GM18519 (cell line): ENCODE results near the gene HCK.

Source experiments
- ATAC-seq: cut with Tn5 transposase; IDR thresholded peaks from one replicate; pipeline ENCODE4 v1.9.1; 2021; ENCODE audit warnings: mild to moderate bottlenecking, moderate library complexity; ENCODE audit not compliant: unreplicated experiment, low FRiP score

Gene HCK

DNA sequence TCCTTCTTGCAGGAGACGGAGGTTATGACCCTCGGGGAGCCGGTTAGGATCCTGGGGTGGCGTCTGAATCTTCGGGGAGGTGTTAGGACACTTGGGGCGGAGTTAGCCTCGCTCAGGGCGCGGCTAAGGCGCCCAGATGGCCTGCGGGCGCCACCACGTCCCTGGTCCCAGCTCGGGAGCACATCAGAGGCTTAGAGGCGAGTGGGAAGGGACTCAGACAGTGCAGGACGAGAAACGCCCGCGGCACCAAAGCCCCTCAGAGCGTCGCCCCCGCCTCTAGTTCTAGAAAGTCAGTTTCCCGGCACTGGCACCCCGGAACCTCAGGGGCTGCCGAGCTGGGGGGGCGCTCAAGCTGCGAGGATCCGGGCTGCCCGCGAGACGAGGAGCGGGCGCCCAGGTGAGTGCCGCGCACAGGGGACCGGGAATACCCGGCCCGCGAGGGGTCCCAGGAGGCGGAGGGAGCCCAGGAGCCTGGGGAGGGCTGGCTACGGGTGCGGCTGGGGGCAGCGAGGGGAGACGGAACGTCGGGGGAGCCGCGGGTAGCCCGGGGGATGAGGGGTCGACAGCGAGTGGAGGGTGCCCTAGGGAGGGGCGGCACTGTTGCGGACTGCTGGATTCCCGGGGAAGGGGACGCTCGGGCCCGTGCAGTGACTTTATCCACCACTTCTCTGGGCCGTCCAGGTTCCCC is at the start of gene HCK:
Gene HCK, plus strand, starts transcription at position 153 of the 688 bp plus-strand sequence.
- no peak for ATAC-seq

DNA sequence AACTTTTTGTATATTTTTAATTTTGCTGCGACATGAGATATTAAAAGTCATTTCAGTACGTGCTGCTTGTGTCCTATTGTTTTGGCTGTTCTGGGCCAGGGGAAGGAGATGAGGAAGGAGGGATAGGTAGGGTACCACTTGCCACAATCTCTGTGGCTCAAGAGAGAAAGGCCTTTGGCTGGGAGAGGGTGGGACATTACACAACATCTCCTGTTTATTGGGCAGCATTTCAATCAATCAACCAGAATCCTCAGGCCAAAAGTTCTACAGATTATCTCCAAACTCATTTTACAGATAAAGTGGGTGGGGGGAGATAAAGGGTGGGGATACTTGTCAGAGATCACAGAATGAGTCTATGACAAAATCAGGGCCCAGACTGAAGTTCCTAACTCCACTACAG is 48.7 kb upstream of the HCK start:
- no peak for ATAC-seq

GRCh38 chr20:32004963-32005362 is 47.1 kb upstream of the HCK start:
- no peak for ATAC-seq

DNA sequence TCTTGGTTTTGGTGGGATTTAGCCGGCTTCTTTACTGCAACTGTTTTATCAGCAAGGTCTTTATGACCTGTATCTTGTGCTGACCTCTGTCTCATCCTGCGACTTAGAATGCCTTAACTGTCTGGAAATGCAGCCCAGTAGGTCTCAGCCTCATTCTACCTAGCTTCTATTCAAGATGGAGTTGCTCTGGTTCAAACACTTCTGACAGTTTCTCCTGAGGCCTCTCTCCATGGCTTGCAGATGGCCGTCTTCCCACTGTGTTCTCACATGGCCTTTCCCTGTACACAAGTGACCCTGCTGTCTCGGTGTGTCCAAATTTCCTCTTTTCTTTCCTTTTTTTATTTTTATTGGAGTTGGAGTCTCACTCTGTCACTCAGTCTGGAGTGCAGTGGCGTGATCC is 46.0 kb upstream of the HCK start:
- no peak for ATAC-seq

- no peak for ATAC-seq
Observed at GRCh38 chr20:32006841-32007786, 44.9 kb upstream of the HCK start.

- no peak for ATAC-seq
Observed at GRCh38 chr20:32007787-32008616, 44.0 kb upstream of the HCK start.

DNA sequence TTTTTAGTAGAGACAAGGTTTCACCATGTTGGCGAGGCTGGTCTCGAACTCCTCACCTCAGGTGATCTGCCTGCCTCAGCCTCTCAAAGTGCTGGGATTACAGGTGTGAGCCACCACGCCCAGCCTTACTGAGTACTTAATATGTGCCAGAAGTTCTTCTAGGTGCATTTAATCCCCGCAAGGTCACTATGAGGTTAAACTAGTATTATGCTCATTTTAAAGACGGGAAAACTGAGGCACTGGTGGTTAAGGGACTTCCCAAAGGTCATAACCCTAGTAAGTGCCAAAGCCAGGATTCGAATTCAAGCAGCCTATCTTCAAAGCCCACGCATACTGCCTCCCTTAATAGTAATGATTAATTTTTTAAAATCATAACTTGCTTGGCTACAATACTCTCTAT is 42.5 kb upstream of the HCK start:
- no peak for ATAC-seq

GRCh38 chr20:32010101-32010500 is 41.9 kb upstream of the HCK start, which contains the start of gene CCM2L:
Gene CCM2L (plus strand): TSS chr20:32010438. CDS start chr20:32010455, 17 bp downstream.
- no peak for ATAC-seq

- ATAC-seq, result no peak
Observed at GRCh38 chr20:32010666-32011065, 41.4 kb upstream of the HCK start.

- no peak for ATAC-seq
Observed at GRCh38 chr20:32012159-32012688, 39.8 kb upstream of the HCK start.

GRCh38 chr20:32013326-32013725 is 38.7 kb upstream of the HCK start:
- ATAC-seq, result no peak

DNA sequence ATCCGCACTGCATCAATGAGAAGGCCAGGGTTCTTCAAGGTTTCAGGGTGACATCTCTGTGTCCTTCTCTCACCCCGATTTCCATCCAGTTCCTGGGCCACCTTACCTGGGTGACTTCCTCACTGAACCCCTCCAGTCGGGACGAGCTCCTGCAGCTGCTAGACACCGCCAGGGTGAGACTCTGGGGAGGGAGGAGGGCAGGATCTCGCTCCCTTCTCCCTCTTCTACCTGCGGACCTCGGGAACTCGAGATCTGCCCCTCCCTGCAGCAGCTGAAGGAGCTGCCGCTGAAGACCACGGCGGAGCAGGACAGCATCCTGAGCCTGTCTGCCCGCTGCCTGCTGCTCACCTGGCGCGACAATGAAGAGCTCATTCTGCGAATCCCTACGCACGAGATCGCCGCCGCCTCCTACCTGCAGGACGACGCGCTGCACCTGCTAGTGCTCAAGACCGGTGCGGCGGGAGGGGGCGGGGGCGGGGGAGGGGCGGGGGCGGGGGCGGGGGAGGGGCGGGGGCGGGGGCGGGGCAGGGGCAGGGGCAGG is 34.3 kb upstream of the HCK start:
- ATAC-seq, result no peak

DNA sequence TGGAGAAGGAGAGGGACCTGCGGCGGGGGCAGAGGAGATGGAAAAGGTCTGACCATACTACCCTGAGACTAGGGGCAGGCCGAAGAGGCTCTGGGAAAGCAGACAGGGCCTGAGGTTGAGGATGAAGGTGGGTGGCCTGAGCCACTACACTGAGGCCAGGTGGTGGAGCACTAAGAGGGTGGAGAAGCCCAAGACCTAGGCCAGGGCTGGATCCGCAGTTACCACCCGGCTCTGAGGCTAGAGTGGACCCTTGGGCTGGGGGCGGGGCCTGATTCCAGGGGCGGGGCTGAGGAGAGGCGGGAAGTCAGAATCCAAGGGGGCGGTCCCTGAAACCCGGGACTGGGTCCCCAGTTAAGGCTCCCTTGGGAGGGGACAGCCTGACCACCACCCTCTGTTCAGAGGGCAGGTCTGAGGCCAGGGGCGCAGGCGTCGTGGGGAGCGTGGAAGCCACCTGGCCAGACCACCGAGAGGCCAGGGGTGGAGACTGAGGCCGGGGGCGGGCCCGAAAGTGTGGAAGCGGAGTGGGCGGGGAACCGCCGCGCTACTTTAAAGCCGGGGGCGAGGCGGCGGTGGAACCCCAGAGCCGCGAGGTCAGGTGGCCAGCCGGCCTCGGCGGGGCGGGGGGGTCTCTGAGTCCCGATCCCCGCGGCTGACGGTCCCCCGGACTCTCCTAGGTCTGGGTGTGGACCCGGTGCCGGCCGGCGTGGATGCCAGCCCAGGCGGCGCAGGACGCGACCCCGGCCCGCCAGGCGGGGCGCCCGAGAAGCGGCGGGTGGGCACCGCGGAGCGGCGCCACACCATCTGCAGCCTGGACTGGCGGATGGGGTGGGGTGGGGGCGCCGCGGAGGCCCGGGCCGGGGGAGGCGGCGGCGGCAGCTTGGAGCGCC is 33.5 kb upstream of the HCK start:
- no peak for ATAC-seq

DNA sequence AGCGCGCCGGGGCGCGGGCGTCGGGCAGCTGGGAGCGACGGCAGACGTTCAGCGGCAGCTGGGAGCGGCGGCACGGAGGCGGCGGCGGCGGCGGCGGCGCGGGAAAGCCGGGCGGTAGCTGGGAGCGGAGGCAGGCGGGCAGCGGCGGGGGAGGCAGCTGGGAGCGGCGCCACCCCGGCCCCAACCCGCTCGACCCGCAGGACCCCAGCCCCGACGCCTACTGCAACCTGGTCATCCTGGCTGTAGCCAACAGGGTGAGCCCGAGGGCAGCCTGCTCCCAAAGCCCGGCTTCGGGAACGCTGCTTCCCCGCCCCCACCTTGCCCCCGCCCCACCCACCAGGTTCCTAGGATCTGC is 32.9 kb upstream of the HCK start:
- ATAC-seq, result no peak

- no peak for ATAC-seq
Observed at GRCh38 chr20:32019563-32020463, 32.2 kb upstream of the HCK start.

DNA sequence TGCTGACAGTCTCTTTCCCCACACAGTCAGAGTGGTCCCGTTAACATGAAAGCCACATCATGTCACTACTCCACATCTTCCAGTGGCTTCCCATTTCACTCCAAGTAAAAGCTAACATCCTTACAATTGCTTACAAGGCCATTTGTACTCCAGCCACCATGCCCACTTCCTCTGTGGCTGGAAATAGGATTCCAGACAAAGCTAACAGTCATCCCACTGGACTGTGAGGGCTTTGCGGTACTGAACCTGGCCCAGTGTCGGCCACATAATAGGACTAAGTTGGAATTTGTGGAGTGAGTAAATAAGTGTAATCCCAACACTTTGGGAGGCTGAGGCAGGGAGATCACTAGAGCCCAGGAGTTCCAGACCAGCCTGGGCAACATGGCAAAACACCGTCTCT is 31.0 kb upstream of the HCK start:
- no peak for ATAC-seq

- no peak for ATAC-seq
Observed at GRCh38 chr20:32024683-32025295, 27.3 kb upstream of the HCK start.

- ATAC-seq, result no peak
Observed at GRCh38 chr20:32027643-32028042, 24.4 kb upstream of the HCK start.
